ENCODE results near the gene GSTT2. TPM values are rescaled to one million over a fixed set of nuclear protein-coding genes. Genes with fewer than 3 reads are reported as not detected.

Gene GSTT2
- total and polyA plus RNA-seq, 10 of the 15 experiments (the other 5 are each of a cell fraction or from before 2014, with no cell fraction given), result not detected

GRCh38 chr22:24009227-24010017 lies 29.5 kb downstream of the GSTT2 start:
- CTCF ChIA-PET, result interaction anchor here (1.6 to 2.5 kb wide), 3 partner anchors 18 to 148 kb away, joined by 3 to 12 read pairs (median 6); no protein-coding TSS in a partner anchor
- H3K9me3 ChIP-seq (replicated peaks; ENCODE audit: control insufficient read depth, insufficient read depth, low read length), result no peaks in the 10 kb centered on the region
- H3K79me2 ChIP-seq (ENCODE audit: control insufficient read depth, insufficient read depth, low read length), result peaks cover 27% of the 10 kb centered on the region
- no peak overlapping the region for H3K9ac ChIP-seq (ENCODE audit: control insufficient read depth, insufficient read depth, low read length)
- in situ Hi-C loops (cut with MboI) (loop anchor here (5.0 kb wide), 1 partner anchor 72 kb away; no protein-coding TSS in a partner anchor), intact Hi-C loops (cut with micrococcal nuclease; ENCODE audit: unreplicated experiment) (loop anchor here (10.0 kb wide), 1 partner anchor 65 kb away; no protein-coding TSS in a partner anchor)
- H3K27ac ChIP-seq (ENCODE audit: control insufficient read depth, insufficient read depth), result no peak overlapping the region
- H3K4me3 ChIP-seq, result no peak overlapping the region
- SMC1A ChIA-PET (ENCODE audit: uncharacterized antibody, unreplicated experiment), result interaction anchor here (1.4 kb wide), 1 partner anchor 17 kb away, joined by 4 read pairs; no protein-coding TSS in a partner anchor
- no peaks in the 10 kb centered on the region for H4K20me1 ChIP-seq (ENCODE audit: control insufficient read depth, insufficient read depth)
- H2AFZ ChIP-seq (ENCODE audit: control insufficient read depth, low read depth, low read length), result no peak overlapping the region
- ATAC-seq (no peak), DNase-seq (ENCODE audit: low read depth, low spot score) (no peak), FAIRE-seq (no peak)
- no peaks in the 10 kb centered on the region for H3K4me1 ChIP-seq (ENCODE audit: control insufficient read depth, insufficient read depth, low read length)
- POLR2A ChIA-PET, result interaction anchor here (1.2 kb wide), 1 partner anchor 39 kb away, joined by 3 read pairs; no protein-coding TSS in a partner anchor
- no TSS peak for BruUV-seq (replicated peaks)
- TF ChIP-seq JUND (IDR thresholded peaks at IDR 0.05; ENCODE audit: low read depth, low read length), result no peak
- H3K27me3 ChIP-seq (replicated peaks in 1 of 2; ENCODE audit: control insufficient read depth in 2 of 2, insufficient read depth in 2 of 2, low read length in 1 of 2), result no peaks in the 10 kb centered on the region
- RAD21 ChIA-PET (ENCODE audit: unreplicated experiment), result interaction anchor here (0.6 to 2.3 kb wide), 2 partner anchors 27 to 148 kb away, joined by 4 to 12 read pairs; no protein-coding TSS in a partner anchor
- H3K36me3 ChIP-seq (ENCODE audit: control insufficient read depth in 2 of 2, insufficient read depth in 2 of 2, low read length in 1 of 2), result no peaks in the 10 kb centered on the region
- WGBS (ENCODE audit: insufficient coverage, insufficient replicate concordance, low lambda C conversion rate, missing lambda C conversion rate), result 75% methylated on average over 7 of the region's 7 CpGs
- H3K4me2 ChIP-seq (ENCODE audit: control insufficient read depth, insufficient read depth), result no peak overlapping the region

GRCh38 chr22:24010018-24010391 lies 30.1 kb downstream of the GSTT2 start:
- no TSS peak for BruUV-seq (replicated peaks)
- 98% methylated on average over 2 of the region's 2 CpGs for WGBS (ENCODE audit: insufficient coverage, insufficient replicate concordance, low lambda C conversion rate, missing lambda C conversion rate)

More at GRCh38 chr22:24010018-24010391, 30.1 kb downstream of the GSTT2 start:
- SMC1A ChIA-PET (ENCODE audit: uncharacterized antibody, unreplicated experiment), result interaction anchor here (0.6 to 2.0 kb wide), 4 partner anchors 17 to 1181 kb away, joined by 3 to 6 read pairs (median 4); no protein-coding TSS in a partner anchor
- Histone ChIP-seq H3K27me3 (replicated peaks in 1 of 2; ENCODE audit: control insufficient read depth in 2 of 2, insufficient read depth in 2 of 2, low read length in 1 of 2) (no peaks in the 10 kb centered on the region), H3K9me3 (replicated peaks; ENCODE audit: control insufficient read depth, insufficient read depth, low read length) (no peaks in the 10 kb centered on the region), H3K4me2 (ENCODE audit: control insufficient read depth, insufficient read depth) (no peak overlapping the region), H3K27ac (ENCODE audit: control insufficient read depth, insufficient read depth) (no peak overlapping the region), H3K4me1 (ENCODE audit: control insufficient read depth, insufficient read depth, low read length) (no peaks in the 10 kb centered on the region), H2AFZ (ENCODE audit: control insufficient read depth, low read depth, low read length) (no peak overlapping the region), H4K20me1 (ENCODE audit: control insufficient read depth, insufficient read depth) (no peaks in the 10 kb centered on the region), H3K79me2 (ENCODE audit: control insufficient read depth, insufficient read depth, low read length) (peaks cover 30% of the 10 kb centered on the region), H3K36me3 (ENCODE audit: control insufficient read depth in 2 of 2, insufficient read depth in 2 of 2, low read length in 1 of 2) (no peaks in the 10 kb centered on the region), H3K4me3 (no peak overlapping the region), H3K9ac (ENCODE audit: control insufficient read depth, insufficient read depth, low read length) (no peak overlapping the region)
- POLR2A ChIA-PET, result interaction anchor here (1.1 to 1.9 kb wide), 4 partner anchors 38 to 147 kb away, joined by 3 to 7 read pairs (median 5); partner anchors contain the start of gene MIF
- no peak for DNase-seq (ENCODE audit: low read depth, low spot score)
- in situ Hi-C loops (cut with MboI) (no loop called here), intact Hi-C loops (cut with micrococcal nuclease; ENCODE audit: unreplicated experiment) (no loop called here)
- TF ChIP-seq IKZF2 (IDR thresholded peaks at IDR 0.05) (no peak), IKZF1 (conservative IDR thresholded peaks at IDR 0.05) (no peak), SKIL (IDR thresholded peaks at IDR 0.05; ENCODE audit: low read depth, poor library complexity, severe bottlenecking) (no peak), BHLHE40 (IDR thresholded peaks at IDR 0.05; ENCODE audit: borderline replicate concordance in 1 of 2, low read depth in 2 of 2, low read length in 1 of 2) (no peak), SMAD5 (IDR thresholded peaks at IDR 0.05; ENCODE audit: low read depth) (no peak), TCF3 (IDR thresholded peaks at IDR 0.05; ENCODE audit: borderline replicate concordance, insufficient read depth, low read depth, low read length) (no peak), HDAC2 (IDR thresholded peaks at IDR 0.05) (no peak), NRF1 (conservative IDR thresholded peaks at IDR 0.05; ENCODE audit: low read depth, low read length) (no peak), NR2F1 (conservative IDR thresholded peaks at IDR 0.05) (no peak), BMI1 (IDR thresholded peaks at IDR 0.05; ENCODE audit: borderline replicate concordance) (no peak)
- no peak for FAIRE-seq
- RAD21 ChIA-PET (ENCODE audit: unreplicated experiment), result interaction anchor here (1.1 to 2.3 kb wide), 2 partner anchors 116 to 147 kb away, joined by 5 to 12 read pairs; partner anchors contain the start of gene MIF
- no peak for ATAC-seq
- CTCF ChIA-PET, result interaction anchor here (1.2 to 2.5 kb wide), 5 partner anchors 17 to 233 kb away, joined by 3 to 12 read pairs (median 4); no protein-coding TSS in a partner anchor
